Measurements from ENCODE around the gene ASPN.

ASPN gene

DNA sequence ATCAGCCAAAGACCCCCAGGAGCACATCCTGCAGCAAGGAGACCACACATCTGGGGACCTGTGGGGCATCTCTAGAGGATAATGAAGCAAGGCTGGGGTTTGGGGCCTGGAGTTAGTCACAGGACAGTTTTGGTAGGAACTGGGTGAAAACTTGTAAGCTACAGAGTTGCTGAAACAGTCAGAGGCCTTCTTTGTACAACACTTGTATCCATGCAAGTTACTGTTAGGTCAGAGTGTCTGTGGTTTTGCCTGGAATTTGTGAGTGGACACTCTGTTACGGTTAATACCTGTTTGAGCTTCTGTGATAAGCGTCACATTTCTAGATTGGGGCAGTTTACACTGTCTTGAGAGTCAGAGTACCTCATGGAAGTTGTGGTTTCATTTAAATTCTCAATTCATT lies 22.6 kb upstream of the ASPN start:
- DNase-seq (ENCODE audit: low read depth), result no peak

GRCh38 chr9:92503156-92503555 lies 20.9 kb upstream of the ASPN start:
- DNase-seq (ENCODE audit: low read depth), result no peak

DNA sequence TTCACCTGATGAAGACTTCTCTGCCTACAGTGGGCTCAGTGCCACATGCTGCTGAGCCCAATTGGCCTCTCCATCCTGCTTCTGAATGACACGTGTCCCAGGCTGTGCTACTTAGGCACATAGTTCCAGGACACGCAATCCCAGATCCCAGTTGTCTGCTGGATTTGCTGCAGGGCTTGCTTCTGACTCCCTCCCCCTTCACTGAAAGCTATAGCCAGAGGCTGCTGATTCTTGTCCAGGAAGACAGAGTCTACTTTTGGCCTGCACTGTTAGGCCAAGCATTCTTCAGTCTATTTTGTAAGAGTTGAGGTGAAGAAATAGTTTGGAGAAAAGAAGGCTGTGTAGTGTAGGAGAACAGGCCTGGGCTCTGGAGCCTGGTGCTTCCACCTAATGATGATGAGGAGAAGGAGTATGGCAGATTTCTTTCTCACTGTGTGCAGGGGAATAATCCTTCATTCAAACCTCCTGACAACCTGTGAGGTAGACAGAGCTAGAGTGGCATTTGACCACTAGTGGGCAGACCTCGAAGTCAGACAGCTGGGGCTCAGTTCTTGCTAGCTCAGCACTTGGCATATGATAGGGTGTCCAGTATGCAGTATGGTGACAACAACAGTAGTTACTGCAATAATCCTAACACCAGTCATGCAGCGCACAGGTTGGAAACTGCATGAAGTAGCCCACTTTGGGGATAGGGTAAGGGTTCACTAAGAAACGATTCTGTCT lies 19.5 kb upstream of the ASPN start:
- no peak for DNase-seq (ENCODE audit: low read depth)

- no peak for DNase-seq (ENCODE audit: low read depth)
Observed at GRCh38 chr9:92500725-92501124, 18.4 kb upstream of the ASPN start.

- DNase-seq (ENCODE audit: low read depth), result no peak
Observed at GRCh38 chr9:92499701-92500100, 17.4 kb upstream of the ASPN start.

DNA sequence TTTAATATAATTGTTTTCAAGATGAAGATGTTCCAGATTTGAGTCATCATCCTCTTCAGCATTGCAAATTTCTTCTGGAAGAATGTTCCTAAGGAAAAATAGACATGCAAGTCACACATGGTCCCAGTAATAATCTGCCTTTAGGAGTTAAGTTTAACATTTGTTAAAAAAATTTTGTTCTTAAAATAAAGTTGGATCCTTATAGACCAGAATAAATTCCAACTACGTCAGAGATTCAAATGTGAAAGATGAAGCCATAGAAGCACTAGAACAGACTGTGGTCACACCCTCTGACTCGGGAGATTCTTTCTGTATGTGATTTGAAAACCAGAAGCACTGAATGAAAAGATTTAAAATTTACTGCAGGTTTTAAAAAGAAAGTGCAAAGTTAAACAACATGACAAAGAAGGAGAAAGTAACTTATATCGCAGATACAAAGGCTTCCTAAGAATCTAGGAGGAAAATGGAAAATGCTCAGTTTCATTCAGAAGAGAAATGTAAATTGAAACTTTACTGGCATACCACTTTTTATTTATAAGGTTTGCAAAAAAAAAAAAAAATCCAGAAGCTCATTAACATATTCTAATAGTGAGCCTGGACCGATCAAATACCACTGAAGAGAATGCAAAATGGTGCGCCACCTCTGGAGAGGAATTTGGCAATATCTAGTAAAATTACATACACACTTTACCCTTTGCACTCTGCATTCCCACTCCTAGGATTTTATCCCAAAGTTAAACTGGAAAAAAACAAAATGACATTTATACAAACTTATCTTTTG lies 14.3 kb upstream of the ASPN start:
- no peak for DNase-seq (ENCODE audit: low read depth)

DNA sequence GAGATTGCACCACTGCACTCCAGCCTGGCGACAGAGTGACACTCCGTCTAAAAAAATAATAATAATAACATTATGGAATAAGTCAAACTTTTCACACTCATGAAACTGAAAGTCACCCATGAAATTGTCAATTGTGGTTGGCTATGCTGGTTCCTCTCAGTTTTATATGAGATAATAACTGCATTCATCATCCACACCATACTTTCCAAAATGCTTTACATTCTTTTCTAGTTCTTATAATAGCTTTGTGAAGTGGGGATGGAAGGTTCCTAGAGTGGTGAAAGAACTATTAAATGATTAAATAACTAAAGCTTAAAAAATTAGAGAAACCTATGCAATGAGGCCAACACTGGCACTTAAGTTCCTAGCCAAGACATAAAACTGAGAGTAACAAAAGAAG lies 12.6 kb upstream of the ASPN start:
- DNase-seq (ENCODE audit: low read depth), result no peak

DNA sequence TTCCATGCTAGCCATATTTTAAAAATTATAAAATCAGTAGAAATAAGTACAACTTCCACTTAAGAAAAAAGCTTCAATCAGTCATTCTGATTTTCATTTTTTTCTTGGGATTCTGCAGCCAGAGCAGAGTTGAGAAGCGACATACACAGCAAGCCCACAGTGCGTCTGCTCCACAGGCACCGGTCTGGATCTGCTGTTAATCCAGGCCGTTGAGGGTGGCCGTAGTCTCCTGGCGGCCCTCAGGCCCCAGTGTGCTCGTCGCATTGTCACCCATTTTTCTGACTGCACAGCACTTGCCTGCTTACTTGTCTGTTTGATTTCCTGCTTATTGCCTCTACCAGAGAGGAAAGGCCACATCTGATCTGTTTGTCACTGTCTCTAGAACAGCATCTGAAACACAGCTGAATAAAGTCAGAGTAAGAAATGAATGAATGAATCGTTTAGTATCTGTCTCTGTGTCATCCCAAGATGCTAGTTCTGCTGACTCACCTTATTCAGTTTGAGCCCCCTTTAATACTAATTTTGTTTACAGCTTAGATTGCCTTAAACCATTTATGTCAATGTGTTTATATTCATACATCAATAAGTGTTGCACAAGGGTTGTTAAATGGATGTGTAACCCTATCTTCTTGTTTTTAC lies 11.6 kb upstream of the ASPN start:
- DNase-seq (ENCODE audit: low read depth), result no peak

DNA sequence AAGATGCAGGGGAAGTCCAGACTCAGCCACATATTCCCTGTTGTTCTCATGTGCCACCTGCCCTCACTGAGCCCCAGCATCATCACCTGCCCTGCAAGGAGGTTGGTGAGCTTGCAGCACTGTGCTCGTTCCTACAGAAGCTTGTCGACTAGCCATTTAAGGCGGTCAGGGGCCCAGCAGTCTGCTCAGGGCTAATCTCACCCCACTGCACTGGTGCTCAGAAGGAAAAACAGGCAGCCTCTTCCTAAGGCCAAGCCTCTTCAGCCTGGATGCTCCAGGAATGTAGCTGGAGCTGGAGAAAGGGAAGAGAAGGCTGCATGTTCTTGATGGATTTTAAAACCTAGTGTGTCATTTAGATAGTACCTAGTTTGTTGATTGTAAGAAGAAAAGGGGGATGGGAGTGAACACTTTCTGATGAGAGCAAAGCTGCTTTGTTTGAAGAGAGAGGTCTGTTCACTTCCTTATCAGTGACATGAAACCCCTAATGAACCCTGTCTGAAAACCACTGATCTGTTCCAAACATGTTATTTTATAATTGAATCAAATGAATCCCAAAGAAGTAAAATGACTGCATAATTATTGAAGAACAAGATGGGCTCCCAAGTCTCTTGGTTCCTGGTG lies 10.6 kb upstream of the ASPN start:
- DNase-seq (ENCODE audit: low read depth), result no peak

DNA sequence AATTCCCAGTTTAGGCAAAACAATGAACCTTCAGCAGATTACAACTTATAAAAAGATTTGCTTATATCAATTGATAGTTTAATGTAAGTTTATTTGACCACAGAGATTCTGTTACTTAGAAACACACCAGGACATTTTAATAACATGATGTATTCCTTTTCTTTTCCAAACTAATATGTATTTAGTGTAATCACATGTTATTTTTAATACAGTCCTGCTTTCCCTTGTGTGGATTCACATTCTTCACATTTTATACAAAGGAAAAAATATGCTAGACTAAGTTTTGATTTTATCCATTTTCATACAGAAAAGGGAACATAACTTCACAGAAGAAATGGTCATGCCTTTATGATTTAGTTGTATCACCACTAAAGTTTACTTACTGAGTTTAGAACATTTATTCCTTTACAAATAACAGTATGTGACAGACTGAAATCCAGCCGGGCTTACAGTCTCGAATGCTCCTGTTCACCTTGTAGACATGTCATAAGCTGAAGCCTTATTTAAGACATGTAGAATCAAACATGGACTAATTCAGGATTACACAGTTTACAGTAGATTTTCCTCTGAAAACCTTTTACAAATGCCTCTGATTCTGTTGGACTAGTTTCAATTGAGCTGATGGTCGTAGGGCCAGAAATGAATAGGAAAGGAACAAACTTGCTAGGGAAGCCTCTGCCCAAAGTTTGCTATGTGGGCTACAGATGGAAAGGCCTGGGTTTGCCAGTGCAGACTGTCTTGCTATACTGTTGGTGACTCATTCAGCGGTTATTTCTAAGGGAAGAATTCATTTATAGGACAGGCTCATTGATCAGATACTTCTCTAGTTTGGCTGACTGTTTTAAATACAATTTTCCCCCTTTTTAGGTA lies 6.6 kb upstream of the ASPN start:
- DNase-seq (ENCODE audit: low read depth), result no peak

DNA sequence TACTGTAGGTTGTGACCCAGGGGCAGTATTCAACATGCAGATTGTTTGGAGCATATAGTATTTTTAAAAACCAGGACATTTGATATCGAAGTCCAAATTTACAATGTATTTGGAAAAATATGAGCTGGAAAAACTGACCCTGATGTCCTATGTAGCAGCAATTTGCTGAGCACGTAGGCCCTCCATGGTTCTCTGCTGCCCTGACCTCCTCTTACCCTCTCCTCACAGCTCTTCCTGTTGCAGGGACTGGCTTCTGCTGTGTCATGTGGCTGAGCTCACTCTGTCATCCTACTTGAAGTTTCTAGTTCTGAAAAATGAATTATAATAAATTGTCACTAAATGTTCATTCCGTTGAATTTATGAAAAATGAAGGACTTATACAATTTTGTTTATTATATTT lies 4.1 kb upstream of the ASPN start:
- no peak for DNase-seq (ENCODE audit: low read depth)

- no peak for DNase-seq (ENCODE audit: low read depth)
Observed at GRCh38 chr9:92484563-92484962, 2.3 kb upstream of the ASPN start.

DNA sequence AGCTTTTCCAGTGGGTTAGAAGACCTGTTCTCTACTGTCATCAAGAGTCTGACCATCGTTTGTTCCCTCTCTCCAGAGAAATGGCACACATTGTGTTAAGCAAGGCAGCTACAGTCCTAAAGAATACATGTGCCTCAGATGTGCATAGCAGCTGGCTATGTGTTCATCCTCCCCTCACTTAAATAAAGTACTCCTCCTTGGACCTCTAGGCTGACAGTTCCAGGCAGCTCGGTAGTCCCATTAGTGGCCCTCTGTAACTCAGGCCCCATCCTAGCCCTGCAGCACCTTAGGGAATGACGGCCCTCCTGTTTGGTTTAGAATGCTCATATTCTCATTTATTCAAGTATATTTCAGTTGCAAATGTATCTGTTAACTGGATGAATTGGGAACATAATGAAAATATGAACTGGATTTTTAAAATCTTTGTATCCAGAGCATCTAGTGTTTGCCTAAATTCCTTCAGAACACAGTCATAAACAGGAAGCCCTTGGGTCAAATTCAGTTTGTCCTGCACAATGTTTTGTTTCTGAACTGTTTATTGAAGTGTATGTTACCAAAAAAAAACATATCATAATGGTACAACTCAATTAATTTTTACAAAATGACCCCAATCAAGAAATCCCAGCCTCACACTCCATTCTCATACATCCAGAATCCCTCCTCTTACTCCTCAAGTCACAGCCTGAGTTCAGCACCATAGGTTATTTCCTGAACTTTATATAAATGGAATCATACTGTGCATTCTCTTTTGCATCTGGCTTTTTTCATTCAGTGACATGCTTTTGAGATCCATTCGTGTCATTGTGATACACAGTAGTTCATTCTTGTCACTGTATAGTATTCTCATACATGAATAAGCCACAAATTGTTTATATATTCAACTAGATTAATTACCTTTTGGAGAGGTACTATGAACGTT lies 1.6 kb upstream of the ASPN start:
- no peak for DNase-seq (ENCODE audit: low read depth)

DNA sequence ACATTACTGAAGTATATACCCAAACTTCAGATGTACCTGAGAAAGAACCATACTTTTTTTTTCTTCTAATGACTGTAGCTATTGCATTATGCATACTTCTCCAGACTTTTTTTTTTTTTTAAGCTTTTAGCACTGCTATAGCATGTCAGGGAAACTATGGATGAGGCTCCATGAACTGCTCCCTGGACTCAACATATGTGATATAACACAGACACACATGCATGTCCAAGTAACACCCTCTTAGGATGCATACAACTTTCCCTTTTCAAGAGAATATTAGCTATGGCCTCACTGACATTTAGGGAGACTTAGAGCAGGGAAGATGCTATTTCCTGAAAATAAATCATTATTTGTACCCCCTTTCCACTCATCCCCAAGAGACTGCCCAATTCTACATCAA lies 499 bp upstream of the ASPN start:
- no peak for DNase-seq (ENCODE audit: low read depth)

DNA sequence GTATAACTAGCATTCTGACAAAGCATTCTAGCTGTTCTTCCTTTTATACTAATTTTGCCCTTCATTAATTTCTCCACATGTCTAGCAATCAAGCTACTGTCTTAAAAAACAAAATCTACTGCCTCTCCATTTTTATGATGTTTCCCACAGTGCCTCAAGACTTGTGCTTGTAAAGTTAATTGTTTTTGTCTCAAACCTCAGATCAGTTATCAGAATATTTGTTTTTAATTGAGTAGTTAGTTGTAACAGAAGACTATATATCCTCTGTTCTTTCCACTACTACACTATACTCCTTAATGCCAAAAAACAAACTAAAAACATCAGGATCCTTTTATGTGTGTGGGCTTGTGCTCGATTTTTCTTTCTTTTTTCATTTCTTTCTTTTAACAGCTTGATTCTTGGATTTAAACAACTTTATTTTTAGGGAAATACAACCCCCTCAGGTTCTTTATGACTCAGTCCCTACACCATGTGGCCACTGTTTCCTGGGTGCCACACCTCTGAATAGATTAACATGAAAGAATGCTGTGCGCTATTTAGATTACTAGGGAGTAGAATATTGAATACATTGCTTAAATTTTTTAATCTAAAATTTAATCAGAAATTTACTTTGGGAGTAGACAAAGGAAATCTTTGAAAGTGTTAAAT lies 1.2 kb downstream of the ASPN start:
- DNase-seq (ENCODE audit: low read depth), result no peak

DNA sequence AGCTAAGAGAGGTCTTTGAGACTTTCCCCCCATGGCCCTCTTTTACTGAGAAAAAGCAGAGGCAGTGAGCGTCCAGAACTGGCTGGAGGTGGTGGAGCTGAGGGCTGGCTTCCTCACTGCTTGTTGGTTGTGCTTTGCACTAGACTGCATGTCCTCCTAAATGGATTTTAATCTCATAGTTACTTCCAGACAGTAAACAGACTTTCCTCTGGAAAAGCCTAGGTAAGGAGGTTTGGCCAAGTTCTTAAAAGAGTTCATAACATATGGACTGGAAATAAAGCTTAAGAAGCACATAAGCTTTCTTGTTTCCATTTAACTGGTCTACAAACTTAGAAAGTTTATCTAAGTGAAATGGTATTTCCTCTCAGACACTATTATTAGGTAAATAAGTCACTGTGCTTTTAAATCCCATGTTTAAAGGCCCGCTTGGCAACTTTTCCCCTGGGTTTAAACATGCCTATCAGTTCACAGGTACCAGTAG lies 2.0 kb downstream of the ASPN start:
- no peak for DNase-seq (ENCODE audit: low read depth)

DNA sequence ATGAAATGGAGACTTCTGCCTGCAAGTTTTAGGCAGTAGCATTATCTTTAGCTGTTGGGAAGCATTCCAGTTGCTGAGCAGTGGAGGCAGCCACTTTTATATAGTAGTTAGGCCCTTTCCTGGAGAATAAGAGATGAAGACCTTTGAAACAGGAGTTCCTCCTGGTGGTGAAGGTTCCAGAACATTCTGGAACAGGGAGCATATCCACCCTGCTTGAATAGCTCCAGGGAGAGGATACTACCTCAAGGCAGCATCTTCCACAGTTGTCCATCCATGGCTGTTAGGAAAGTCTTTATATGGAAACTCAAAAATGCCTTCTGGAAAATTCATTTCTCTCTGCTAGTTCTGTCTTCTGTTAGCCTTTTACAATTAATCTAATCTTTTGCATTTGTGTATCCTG lies 3.0 kb downstream of the ASPN start:
- no peak for DNase-seq (ENCODE audit: low read depth)

DNA sequence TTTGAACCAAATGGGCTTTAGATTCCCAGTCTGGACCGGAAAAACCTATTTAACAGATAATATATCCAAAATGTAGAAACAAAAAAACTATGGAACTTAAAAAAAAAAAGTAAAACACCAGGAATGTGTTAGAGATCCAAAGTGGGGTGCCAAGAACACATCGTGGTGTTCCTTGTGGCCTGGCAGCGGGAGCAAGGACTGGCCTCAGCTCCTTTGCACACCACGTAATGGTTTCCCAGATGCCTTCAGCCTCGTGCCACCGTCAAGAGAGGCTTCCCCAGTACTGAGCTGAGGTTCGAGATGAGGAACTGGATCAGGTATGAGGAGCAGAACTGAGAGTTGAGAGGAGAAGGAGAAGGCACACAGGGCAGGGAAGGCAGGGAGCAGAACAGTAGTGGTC lies 3.5 kb downstream of the ASPN start:
- no peak for DNase-seq (ENCODE audit: low read depth)

GRCh38 chr9:92476962-92477361 lies 5.3 kb downstream of the ASPN start:
- DNase-seq (ENCODE audit: low read depth), result no peak

DNA sequence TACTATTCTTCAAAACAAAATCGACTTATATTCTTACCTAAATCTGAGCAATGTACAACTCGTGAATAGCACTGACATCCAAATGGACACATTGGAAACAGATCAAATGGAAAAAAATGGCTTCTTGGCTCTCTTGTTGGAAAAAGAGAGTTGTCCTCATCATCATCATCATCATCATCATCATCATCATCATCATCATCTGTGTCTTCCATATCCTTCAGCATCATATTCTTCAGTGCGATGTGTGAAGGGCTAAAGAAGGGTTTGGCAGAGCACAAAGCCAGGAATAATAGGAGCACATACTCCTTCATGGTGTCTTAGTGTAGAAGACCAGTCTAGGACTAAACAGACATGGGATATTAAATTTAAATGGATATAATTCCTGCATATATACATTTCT lies 7.7 kb downstream of the ASPN start:
- DNase-seq (ENCODE audit: low read depth), result no peak

Data from activated T-cell treated with anti-CD3 and anti-CD28 coated beads for 24 hours (primary cell).